Measurements from ENCODE around the gene SOWAHA.

SOWAHA gene

GRCh38 chr5:132812781-132813598 lies at the start of gene SOWAHA:
Gene SOWAHA (plus strand): TSS chr5:132813302. CDS start chr5:132813622, 320 bp downstream.
- no peak for DNase-seq

DNA sequence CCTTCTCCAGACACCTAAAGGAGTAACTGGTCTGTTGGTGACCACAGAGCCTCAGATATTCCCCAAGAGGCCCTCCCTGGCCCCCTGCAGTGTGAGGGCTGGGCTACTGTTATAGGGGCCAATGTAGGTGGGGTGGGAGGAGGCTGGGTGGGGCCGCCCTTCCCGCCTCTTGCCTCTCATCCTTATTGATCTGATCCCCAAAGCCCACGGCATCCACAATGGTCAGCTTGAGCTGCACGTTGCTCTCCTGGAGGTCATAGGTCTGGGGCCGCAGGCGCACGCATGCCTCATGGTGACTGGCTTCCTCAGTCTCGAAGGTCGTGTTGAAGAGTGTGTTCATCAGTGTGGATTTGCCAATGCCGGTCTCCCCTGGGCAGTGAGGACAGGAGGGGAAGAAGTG lies 49.1 kb upstream of the SOWAHA start:
- DNase-seq = no peak

DNA sequence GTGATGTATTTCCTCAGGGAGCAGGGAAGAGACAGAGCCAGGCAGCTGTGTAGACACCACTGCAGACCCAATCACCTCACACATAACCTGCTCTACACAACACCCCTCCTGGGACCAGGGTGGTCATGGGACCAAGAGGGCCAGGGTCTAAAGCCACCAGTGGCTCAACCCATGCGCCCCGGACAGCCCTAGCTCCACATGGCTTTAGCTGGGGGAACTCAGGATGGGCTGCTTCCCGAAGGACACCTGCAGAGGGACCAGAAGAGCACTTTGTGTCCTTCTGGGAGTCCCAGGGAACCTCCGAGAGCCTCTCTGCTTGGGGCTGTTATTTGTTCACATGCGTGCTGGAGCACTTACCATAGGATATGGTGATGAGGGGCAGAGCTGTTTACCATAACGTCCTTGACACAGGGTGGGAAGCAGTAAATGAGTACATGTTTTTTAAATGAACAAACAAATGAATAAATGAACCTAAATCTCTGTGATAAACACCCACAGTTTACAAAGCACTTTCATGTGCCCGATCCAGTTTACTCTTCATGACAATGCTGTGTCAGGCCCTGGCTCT lies 48.3 kb upstream of the SOWAHA start:
- DNase-seq = no peak

DNA sequence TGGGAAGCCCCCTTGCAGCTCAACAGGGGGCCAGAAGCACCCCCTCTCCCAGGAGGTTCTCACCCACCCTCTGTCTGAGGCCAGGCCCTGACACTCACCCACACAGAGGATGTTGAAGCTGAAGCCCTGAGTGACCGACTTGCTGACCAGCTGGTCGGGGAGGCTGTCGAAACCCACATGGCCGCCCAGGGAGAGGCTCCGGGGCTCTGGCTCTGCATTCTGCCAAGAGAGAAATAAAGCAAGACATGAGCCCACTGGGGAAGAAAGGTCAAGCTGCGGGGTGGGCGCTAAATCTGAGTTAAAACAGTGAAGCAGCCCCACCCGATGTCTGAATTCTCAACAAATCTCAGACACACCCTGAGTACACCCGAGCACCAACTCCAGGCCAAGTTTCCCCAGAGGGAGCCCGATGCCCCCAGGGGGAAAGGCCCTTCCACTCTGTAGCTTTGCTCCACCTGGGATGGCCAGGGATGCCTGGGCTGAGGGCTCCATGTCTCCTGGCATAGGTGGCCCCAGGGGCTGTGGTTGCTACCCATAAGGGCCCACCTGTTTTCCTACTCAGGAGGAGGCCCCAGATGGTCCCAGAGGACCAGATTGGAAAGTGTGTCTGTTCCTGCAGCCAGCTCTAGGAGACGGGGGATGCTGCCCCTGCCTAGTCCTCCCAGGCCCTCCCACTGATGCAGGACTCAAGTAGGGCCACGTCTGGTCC lies 47.6 kb upstream of the SOWAHA start:
- no peak for DNase-seq

DNA sequence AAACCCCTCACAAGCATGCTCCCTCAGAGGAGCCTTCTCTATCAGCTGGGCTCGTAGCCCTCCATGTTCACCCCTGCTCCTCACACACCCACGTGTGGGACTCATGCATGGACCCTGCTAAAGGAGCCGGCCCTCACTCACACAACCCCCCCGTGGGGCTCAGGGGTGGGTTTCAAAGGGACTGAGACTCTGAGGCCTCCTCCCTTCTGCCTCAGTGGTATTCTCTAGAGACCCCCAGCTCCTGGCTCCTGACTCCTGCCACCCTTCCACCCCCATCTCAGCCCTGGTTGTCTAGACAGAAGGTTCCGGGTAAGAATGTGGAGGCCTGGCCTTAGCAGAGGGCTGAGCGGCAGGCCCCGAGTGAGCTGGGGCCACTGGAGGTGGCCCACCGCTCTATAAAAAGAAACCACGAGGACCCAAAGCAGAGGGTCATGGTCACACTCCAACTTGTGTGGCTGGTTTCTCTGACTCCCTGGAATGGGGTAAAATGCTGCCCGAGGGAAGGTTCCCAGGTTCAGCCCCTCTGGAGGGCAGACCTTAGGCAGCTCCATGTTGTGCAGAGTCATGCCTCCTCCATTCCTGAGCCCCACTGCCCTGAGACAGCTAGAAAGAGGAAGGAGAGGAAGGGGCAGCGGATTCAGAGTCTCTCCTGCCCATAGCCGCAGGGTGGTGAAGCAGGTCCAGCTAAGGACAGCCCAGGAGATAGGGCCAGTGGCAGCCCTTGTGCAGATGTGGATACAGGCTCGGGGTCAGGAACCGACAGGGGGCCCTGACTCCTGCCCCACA lies 46.9 kb upstream of the SOWAHA start:
- DNase-seq = no peak

DNA sequence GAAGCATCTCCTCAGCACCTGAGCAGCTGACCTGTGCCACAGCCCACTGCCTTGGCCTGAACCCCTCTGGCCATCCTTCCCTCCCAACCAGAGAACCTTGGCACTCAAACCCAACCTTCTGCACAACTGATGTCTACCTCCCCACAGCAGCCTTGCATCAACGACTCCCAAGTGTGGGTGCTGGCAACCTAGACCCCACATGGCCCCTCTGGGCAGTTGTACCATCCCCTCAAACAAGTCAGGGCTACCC lies 46.4 kb upstream of the SOWAHA start:
- DNase-seq = no peak

GRCh38 chr5:132767150-132767549 lies 46.0 kb upstream of the SOWAHA start:
- no peak for DNase-seq

DNA sequence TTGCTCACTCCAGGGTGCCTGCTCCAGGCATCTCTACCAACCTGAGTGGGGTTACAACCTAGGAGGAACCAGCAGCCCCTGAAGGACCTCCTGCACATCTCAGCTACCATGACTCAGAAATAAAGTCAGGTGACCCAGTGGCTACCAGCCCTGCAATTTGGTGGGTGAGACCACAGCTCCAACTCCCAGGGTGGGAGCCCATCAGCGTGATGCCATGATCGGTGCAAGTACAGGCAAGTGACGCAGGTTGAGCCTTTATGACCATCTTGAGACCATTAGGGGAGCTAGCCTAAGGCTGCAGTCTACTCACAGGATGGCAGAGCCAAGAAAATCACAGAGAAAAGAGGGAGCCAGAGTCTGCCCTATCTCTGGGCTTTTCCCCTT lies 44.6 kb upstream of the SOWAHA start:
- DNase-seq = no peak

DNA sequence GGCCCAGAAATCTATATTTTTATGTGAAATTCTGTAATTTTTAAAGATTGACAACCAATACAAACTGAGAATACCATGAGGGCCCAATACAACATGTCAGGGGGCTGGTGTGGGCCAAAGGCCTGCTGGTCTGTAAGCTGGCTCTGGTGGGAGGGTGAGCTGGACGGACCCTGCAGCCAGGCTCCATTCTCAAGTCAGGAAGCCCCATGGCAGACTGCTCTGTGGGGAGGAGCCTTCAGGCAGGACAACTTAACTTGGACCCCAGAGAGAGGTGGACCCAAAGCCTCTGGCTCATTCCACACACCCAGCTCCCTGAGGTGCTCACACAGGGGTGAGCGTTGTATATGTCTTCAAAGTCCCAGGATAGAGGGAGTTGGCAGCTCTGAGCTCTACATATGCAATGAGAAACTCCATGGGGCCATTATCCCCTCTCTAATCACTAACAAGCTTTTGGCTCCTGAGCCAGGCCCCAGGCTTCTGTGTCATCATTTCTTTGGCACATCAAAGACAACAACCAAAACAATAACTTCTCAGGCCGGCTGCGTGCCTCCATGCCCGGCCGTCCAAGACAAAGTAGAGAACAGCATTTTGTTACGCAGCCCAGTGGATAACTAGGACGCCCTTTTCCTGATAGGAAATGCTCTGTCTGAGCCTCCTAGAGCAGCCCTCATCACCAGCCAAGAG lies 42.5 kb upstream of the SOWAHA start:
- no peak for DNase-seq

GRCh38 chr5:132771503-132771998 lies 41.6 kb upstream of the SOWAHA start:
- no peak for DNase-seq

DNA sequence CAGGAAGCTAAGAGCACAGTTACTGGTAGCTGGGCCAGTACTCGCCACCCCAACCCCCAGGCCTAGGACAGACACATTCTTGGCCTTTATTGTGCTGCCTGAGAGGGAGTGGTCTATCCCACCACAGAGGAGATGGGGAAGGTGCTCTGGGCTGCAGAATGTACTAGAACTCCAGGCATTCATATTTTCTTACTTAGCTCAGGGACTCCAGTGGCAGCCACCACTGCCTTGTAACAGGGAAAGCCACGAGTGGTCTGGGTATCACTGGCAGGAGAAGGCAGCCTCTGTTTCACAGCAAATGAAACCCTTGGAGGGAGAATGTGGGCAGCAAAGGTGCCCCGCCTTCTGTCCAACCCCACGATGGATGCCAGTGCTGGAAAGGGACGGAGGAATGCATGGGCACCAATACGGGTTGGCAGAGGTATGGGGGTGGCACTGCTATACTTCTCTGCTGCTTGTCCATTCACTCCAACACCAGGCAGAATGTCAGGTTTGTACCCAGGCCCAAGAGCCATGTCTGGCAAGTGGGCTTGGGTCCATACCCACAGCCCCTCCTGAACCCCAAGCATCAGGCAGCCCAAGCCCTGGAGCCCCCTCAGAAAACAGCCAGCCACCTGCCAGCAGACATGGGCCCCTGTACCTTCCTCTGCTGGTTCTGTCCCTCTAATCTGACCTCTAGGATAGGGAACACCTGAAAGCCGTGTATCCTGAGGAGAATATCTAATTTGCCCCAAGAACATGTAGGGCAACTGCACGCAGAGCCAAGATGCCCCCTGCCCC lies 40.6 kb upstream of the SOWAHA start:
- DNase-seq = no peak

DNA sequence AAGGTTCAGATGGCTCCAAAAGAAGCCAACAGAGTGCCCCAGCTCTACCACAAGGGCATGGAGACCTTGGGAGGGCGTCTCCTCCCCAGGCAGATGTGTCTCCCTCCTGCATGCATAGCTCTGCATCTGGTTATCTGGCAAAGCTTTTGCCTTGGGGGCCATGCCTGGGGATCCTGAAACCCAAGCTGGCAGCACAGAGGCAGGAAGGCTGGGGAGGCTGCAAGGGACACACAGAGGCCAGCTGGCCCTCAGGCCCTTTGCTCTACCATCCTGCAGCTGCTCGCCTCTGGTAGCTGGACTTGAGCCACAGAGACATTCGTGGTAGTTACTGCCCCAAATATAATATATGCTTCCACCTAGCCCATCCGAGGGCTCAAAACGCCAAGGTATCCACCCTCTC lies 40.0 kb upstream of the SOWAHA start:
- no peak for DNase-seq

GRCh38 chr5:132773601-132774355 lies 39.3 kb upstream of the SOWAHA start:
- DNase-seq = peak; percentile 29

DNA sequence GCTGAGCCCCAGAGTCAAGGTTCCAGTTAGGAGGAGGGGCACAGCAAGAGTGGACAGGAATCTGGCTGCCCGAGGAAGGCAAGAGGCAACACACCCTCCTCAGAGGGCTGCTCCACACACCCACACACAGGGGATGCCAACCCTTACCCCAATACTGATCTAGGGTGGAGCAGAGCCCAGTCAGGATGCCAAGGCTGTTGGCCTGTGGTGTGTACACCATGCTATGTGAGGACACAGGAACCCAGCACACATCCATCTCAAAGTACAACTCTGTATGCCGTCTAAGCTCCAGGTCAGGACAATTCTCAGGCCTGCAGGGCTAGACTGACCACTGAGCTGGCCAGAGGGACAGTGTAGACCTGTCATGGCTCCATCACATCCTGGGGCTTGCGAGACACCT lies 38.7 kb upstream of the SOWAHA start:
- DNase-seq = no peak

- DNase-seq = no peak
Measured at GRCh38 chr5:132774896-132775295, 38.2 kb upstream of the SOWAHA start.

GRCh38 chr5:132775476-132775961 lies 37.6 kb upstream of the SOWAHA start:
- DNase-seq = no peak

DNA sequence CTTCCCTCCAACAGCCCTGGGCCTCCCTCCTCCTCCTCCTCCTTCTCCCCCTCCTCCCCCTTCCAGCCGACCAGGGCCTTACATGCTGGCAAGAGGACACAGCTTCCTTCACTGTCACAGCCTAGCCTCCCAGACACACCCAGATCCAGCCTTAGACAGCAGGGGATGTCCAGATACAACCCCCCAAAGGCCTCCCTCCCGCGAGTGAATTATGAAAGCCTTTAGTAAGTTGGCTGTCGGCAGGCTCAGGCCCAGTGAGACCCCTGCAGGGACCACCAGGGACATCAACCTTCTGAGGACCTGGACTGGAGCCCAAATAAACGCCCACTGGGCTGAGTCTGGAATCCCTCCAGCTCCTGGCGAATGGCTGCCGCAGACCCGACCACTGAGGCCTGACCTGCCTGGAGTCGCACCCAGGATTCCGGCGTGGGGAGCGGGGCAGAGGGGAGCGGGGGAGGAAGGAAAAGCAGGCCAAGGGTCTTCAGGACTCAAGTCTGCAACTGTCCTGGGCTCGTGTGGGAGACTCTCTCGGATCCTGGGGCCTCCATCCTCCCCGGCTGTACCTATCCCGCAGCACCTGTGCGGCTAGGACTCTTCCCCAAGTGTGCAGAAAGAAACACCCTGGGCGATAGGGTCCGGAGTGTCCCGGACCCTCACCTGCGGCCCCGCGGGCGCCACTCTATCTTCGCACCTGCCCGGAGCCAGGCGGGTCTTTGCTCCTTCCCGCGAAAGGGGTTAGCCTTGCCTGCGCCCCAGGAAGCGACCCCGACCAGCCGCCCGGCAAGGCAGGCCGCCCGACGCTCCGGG lies 36.8 kb upstream of the SOWAHA start:
- no peak for DNase-seq

GRCh38 chr5:132776938-132777208 lies 36.2 kb upstream of the SOWAHA start:
- DNase-seq = no peak

DNA sequence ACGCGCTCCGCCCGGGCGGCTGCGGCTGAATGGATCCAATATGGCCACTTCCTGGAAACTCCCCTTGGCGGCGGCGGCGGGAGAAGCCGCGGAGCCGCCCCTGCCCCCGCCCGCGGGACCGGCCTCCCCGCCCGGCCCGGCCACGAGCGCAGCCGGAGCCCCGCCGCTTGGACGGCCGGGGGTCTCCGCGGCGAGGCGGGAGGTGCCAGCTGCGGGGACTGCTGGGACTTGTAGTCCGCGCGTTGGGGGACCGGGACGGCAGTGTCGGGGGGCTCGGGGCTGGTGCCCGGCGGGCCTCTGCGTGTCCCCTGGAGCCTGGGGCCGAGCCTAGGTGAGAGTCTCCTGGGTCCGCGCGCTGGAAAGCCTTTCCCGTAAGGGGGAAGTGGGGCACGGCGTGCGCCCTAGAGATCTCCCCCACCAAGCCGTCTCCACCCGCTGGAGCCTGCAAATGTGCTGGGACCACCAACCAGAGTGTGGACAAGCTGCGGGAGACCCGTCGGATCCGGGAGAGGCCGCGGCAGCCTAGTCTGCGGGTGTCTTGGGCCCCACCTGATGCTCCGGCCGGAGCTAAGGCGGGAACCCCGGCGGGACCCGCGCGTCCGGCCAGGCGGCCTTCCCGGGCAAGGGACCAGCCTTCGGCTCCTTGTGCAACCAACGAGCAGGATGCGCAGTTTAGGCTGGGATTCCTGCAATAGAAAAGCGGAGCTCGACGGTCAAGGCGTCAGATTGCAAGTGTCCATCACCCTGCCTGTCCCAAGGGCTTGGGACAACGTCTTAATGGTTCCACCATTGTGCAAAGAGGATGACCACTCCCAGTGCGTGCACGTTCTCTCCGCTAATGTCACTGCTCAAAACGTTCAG lies 35.7 kb upstream of the SOWAHA start, which contains the start of gene SEPTIN8:
SEPTIN8 (minus strand) TSS at position 31 of the 861 bp plus-strand sequence. CDS start 102 bp downstream, outside the sequence.
- peak; percentile 12 for DNase-seq
